ENCODE results near the gene GNA12. TPM values are rescaled to one million over a fixed set of nuclear protein-coding genes. Genes with fewer than 3 reads are reported as not detected.

Gene GNA12
- total and polyA plus RNA-seq, 10 of the 15 experiments (the other 5 are each of a cell fraction or from before 2014, with no cell fraction given): 1.9 to 51.8 (median 12.6) TPM

DNA sequence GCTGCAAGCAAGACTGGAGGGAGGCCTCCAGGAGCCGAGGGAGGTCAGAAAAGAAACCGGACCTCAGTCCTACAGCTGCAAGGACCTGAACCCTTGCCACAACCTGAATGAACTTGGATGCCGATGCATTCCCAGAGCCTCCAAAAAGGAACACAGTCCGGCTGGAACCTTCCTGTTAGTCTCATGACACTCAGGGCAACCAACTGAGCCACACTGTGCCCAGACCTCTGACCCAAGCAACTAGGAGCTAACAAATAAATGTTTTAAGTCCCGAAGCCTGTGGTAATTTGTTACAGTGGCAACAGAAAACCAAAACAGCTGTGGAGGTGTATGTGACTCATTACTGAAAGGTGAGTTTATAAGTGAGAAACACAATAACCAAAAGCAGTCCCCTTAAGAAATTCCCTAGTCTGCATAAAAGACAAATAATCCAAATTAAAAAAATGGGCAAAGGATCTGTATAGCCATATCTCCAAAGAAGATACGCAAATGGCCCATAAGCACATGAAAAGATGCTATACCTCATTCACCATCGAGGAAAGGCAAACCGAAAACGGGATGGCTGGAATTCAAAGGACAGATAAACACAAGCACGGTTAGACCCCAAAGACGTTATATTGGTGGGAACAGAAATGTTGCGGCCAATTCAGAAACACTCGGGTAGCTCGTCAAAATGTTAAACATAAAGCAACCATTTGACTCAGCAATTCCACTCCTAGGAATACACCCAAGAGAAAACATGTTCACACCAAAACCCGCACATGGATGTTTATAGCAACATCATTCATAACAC is 24.8 kb downstream of the GNA12 start (continued):
- TF ChIP-seq CEBPZ (IDR thresholded peaks at IDR 0.05; ENCODE audit: low read depth, low read length): no peak
- no peak for TF ChIP-seq FOXM1 (IDR thresholded peaks at IDR 0.05; ENCODE audit: low read depth, low read length)
- peak; percentile 21; the same call in 1 of the 2 replicates for TF ChIP-seq NBN (IDR thresholded peaks at IDR 0.05)
- TF ChIP-seq, protein P1, sequence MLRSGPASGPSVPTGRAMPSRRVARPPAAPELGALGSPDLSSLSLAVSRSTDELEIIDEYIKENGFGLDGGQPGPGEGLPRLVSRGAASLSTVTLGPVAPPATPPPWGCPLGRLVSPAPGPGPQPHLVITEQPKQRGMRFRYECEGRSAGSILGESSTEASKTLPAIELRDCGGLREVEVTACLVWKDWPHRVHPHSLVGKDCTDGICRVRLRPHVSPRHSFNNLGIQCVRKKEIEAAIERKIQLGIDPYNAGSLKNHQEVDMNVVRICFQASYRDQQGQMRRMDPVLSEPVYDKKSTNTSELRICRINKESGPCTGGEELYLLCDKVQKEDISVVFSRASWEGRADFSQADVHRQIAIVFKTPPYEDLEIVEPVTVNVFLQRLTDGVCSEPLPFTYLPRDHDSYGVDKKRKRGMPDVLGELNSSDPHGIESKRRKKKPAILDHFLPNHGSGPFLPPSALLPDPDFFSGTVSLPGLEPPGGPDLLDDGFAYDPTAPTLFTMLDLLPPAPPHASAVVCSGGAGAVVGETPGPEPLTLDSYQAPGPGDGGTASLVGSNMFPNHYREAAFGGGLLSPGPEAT (IDR thresholded peaks at IDR 0.05; ENCODE audit: low read depth): peak; percentile 69; the same call in 1 of the 2 replicates
- TF ChIP-seq BHLHE40 (IDR thresholded peaks at IDR 0.05; ENCODE audit: borderline replicate concordance in 1 of 2, low read depth in 2 of 2, low read length in 1 of 2): peak; percentile 21 to 37; a peak in 1 of 4 replicates
- no peak for TF ChIP-seq BCL3 (IDR thresholded peaks at IDR 0.05; ENCODE audit: borderline replicate concordance, insufficient read depth, low read depth, low read length, poor library complexity, severe bottlenecking)
- TF ChIP-seq, protein P2, sequence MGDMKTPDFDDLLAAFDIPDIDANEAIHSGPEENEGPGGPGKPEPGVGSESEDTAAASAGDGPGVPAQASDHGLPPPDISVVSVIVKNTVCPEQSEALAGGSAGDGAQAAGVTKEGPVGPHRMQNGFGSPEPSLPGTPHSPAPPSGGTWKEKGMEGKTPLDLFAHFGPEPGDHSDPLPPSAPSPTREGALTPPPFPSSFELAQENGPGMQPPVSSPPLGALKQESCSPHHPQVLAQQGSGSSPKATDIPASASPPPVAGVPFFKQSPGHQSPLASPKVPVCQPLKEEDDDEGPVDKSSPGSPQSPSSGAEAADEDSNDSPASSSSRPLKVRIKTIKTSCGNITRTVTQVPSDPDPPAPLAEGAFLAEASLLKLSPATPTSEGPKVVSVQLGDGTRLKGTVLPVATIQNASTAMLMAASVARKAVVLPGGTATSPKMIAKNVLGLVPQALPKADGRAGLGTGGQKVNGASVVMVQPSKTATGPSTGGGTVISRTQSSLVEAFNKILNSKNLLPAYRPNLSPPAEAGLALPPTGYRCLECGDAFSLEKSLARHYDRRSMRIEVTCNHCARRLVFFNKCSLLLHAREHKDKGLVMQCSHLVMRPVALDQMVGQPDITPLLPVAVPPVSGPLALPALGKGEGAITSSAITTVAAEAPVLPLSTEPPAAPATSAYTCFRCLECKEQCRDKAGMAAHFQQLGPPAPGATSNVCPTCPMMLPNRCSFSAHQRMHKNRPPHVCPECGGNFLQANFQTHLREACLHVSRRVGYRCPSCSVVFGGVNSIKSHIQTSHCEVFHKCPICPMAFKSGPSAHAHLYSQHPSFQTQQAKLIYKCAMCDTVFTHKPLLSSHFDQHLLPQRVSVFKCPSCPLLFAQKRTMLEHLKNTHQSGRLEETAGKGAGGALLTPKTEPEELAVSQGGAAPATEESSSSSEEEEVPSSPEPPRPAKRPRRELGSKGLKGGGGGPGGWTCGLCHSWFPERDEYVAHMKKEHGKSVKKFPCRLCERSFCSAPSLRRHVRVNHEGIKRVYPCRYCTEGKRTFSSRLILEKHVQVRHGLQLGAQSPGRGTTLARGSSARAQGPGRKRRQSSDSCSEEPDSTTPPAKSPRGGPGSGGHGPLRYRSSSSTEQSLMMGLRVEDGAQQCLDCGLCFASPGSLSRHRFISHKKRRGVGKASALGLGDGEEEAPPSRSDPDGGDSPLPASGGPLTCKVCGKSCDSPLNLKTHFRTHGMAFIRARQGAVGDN (IDR thresholded peaks at IDR 0.05): peak; percentile 73
- TF ChIP-seq, protein P3, sequence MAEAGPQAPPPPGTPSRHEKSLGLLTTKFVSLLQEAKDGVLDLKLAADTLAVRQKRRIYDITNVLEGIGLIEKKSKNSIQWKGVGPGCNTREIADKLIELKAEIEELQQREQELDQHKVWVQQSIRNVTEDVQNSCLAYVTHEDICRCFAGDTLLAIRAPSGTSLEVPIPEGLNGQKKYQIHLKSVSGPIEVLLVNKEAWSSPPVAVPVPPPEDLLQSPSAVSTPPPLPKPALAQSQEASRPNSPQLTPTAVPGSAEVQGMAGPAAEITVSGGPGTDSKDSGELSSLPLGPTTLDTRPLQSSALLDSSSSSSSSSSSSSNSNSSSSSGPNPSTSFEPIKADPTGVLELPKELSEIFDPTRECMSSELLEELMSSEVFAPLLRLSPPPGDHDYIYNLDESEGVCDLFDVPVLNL (IDR thresholded peaks at IDR 0.05; ENCODE audit: low read depth, low read length): no peak
- no peak for TF ChIP-seq ZNF622 (IDR thresholded peaks at IDR 0.05)
- TF ChIP-seq TAF1 (IDR thresholded peaks at IDR 0.05; ENCODE audit: borderline replicate concordance, low read depth, low read length): no peak
- TF ChIP-seq DPF2 (IDR thresholded peaks at IDR 0.05): peak; percentile 80; the same call in 1 of the 2 replicates
- no peak for TF ChIP-seq SPI1 (IDR thresholded peaks at IDR 0.05; ENCODE audit: borderline replicate concordance, insufficient read depth, low read depth, low read length)
- TF ChIP-seq CBX3 (IDR thresholded peaks at IDR 0.05; ENCODE audit: borderline replicate concordance, low read depth): no peak
- TF ChIP-seq, protein P4, sequence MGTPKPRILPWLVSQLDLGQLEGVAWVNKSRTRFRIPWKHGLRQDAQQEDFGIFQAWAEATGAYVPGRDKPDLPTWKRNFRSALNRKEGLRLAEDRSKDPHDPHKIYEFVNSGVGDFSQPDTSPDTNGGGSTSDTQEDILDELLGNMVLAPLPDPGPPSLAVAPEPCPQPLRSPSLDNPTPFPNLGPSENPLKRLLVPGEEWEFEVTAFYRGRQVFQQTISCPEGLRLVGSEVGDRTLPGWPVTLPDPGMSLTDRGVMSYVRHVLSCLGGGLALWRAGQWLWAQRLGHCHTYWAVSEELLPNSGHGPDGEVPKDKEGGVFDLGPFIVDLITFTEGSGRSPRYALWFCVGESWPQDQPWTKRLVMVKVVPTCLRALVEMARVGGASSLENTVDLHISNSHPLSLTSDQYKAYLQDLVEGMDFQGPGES (IDR thresholded peaks at IDR 0.05): no peak
- no peak for TF ChIP-seq TCF7 (IDR thresholded peaks at IDR 0.05; ENCODE audit: borderline replicate concordance)
